ENCODE results near the gene ZFYVE9.

DNA sequence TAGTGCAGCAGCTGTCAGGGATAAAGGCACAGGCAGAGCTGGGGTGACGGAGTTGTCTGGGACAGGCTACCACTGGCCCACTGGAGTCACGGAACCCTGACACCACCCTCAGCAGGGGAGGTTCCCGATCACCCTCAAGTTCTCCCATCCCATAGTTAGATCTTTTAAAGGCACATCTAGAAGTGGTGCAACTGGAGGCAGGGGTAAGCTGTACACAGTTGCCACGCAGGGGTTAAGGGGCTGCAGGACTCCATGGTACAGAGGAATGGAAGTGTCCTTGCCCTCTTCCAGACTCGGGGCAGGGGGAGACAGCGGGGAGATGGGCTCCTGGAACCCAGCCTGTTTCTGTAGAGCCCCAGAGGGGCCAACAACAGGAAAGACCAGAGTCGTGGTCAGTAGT is 210.8 kb downstream of the ZFYVE9 start:
- no peak for TF ChIP-seq POLR2AphosphoS5 (IDR thresholded peaks at IDR 0.05; ENCODE audit: low read depth, low read length)
- no peak for TF ChIP-seq CTCF (IDR thresholded peaks at IDR 0.05)
